D721Med (cell line): ENCODE data around the gene HSF2.

Experiments used
- DNase-seq: peaks from one replicate; pipeline ENCODE4 v3.0.0; 2011; ENCODE audit warnings: low spot score; ENCODE audit not compliant: insufficient read length
- FAIRE-seq: peaks from 2 replicates; lab custom pipeline; 2011; peaks lifted over from hg19 to GRCh38; lab: Jason Lieb, UNC
- TF ChIP-seq, protein P1 (sequence below): IDR thresholded peaks from 2 replicates; pipeline ENCODE4 v1.5.1; 2012; ENCODE audit warnings: mild to moderate bottlenecking, control low read depth; ENCODE audit not compliant: insufficient read depth; ENCODE audit errors: missing control alignments

HSF2 gene

DNA sequence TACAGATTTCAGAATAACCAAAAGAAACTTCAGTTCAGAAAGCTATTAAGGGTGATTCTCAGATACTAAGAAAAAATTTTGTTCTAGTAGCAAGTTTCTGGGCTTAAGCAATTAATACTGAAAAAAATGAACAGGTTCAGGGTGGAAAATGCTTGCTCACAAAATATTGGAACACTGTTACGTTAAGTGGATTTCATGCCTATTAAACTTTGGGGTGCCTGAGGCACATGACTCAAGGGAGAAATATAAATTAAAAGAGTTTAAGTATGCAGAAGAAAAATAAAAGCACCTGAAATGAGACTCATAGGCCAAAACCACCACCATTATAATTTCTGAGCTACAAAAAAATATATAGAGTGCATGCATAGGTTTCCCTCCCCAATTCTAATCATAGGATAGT is 32.3 kb upstream of the HSF2 start:
- FAIRE-seq (no peak), DNase-seq (no peak)
- TF ChIP-seq, protein P1, sequence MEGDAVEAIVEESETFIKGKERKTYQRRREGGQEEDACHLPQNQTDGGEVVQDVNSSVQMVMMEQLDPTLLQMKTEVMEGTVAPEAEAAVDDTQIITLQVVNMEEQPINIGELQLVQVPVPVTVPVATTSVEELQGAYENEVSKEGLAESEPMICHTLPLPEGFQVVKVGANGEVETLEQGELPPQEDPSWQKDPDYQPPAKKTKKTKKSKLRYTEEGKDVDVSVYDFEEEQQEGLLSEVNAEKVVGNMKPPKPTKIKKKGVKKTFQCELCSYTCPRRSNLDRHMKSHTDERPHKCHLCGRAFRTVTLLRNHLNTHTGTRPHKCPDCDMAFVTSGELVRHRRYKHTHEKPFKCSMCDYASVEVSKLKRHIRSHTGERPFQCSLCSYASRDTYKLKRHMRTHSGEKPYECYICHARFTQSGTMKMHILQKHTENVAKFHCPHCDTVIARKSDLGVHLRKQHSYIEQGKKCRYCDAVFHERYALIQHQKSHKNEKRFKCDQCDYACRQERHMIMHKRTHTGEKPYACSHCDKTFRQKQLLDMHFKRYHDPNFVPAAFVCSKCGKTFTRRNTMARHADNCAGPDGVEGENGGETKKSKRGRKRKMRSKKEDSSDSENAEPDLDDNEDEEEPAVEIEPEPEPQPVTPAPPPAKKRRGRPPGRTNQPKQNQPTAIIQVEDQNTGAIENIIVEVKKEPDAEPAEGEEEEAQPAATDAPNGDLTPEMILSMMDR = no peak

DNA sequence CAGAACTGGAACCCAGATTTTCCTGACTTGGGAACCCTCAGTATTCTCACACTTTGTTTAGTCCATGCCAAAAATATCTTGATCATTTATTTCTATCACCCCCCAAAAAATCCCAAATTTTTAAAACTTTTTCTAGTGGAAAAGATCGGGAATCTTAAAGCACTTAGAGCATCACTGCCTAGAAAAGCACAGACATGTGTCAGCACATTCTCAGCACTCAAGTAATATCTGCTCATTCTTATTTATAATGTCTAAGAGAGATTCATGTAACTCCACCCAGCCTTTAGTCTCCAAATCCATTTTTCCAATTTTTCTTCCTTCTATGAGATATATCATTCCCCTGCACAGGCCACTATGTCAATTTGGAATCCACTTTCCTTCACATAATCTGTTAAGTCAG is 29.9 kb upstream of the HSF2 start:
- no peak for DNase-seq
- no peak for FAIRE-seq
- TF ChIP-seq, protein P1 = no peak

DNA sequence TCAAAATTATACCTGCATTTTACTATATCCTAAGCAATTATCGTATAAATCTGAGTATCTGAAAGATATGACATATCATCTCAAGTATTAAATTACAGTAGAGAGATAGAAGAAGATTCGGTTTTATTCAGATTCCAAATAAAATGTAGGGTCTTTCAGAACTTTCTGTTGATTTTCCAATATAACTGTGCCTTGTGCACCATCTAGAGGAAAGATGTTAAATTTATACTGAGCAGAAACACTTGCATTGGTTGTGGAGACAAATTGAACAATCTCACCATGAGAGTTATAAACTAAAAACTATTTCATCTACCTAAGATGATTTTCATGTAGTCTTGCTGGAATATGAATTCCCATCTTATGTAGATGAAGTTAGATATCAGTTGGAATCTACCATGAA is 26.8 kb upstream of the HSF2 start:
- FAIRE-seq (peak; percentile 16), DNase-seq (no peak)
- TF ChIP-seq, protein P1 = peak; percentile 35

DNA sequence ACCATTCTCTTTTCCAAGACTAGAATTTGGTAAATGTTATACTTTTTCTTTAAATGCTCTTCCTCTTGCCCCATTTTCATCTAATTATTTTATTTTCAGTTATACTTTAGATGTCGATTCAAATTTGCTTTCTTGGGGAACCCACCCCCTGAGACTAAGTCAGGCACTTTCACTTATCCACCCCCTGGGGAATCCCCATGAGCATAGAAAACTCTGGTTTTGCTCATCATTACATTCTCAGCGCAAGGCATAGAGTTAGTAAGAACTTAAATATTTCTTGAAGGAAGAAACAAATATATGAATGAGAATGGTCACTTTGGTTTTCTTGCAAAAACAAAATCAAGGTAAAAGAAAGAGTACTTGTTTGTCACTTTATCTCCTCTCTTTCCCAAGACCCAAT is 25.1 kb upstream of the HSF2 start:
- TF ChIP-seq, protein P1 = no peak
- no peak for FAIRE-seq
- no peak for DNase-seq

DNA sequence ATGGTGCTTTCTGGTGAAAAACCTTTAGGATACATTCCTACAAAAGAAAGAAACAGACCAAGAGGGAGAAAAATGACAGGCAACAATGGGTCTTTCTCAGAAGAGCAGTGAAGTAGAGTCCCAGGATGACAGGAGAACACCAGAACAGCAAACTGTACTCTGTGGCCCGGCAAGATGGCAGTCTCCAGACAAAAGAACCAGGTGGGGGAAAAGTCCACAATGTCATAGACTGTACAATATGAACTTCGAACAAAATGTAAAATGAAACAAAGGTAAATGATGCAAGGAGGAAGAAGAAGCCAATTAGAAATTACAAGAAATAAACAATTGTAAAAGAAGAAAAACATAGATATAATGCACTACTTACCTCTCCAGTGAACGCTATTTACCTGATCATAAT is 23.2 kb upstream of the HSF2 start:
- TF ChIP-seq, protein P1 = no peak
- DNase-seq (no peak), FAIRE-seq (no peak)

DNA sequence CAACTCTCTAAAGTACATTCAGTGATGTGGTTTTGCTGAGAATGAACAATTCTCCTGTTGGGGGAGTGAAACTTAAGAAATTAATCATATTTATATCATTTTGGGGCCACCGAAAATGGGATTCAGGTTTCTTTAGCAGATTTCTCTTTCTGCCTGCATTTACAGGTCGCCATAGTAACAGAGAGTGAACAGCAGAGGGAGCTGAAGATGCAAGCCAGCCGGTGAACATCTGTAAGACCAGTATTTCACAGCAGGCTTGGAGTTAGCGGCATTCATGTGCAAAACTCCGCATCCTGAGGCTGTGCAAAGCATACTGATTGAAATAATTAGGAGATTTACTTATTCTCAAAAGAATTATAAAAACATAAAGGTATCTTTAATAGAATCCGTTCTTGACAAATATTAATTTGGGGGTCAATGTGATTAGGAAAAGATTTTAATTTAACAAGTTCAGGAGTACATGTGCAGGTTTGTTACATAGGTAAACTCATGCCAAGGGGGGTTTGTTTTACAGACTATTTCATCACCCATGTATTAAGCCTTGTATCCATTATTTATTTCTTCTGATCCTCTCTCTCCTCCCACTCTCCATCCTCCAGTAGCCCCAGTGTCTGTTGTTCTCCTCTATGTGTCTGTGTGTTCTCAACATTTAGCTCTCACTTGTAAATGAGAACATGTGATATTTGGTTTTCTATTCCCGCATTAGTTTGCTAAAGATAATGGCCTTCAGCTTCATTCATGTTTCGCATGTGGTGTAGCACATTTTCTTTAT is 17.8 kb upstream of the HSF2 start:
- TF ChIP-seq, protein P1 = peak; percentile 71
- no peak for FAIRE-seq
- no peak for DNase-seq

DNA sequence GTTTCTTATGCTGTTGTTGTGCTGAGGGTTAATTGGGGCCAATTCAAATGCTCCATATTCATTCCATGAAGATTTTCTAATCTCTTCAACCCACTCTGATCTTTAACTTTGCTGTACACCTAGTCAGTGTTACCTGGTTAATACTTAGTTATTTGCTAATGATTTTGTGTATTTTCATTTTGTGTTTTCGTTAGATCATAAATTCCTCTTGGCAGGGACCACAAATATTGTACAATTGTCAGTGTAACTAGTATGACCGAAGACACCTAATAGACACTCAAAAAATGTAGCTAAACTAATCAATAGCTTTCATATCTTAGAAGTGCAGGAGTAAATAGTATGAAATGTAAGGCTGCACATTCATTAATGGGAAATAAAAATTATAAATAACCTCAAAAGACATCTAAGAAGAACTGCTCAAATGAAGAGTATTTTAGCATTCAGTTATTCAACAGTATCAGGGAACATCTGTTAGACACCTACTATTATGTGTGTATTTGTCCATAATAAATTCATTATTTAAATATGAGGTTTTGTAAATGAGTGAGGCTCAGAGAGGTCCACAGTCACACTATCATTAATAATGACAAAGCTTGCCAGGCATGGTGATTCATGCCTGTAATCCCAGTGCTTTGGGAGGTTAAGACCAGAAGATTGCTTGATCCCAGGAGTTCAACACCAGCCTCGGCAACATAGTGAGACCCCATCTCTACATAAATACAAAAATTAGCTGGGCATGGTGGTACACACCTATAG is 13.4 kb upstream of the HSF2 start:
- TF ChIP-seq, protein P1 = no peak
- DNase-seq = no peak
- FAIRE-seq = no peak
